ENCODE results near the gene MEIS2. TPM values are rescaled to one million over a fixed set of nuclear protein-coding genes. Genes with fewer than 3 reads are reported as not detected.

The MEIS2 gene
- polyA plus RNA-seq, 1 donor from 2014 or later = not detected

DNA sequence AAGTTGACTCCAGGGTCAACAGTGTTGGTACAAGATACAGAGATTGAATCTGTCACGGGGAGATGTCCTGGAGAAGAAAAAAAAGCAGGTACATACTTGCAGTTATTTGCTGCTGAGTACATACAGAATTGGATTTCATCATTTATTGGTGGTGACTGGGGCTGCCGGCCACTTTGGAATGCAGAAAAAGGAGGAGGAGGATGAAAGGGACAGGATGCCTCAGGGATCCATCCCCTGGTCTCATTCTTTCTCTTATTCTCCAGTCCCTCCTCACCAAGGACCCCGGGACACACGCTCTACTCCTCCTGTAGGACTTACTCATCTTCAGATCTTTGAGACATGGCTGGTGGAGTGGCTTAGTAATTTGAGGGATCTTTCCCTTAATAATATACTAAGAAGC lies 30.0 kb upstream of the MEIS2 start:
- no peaks in the 10 kb centered on the region for H3K27me3 Mint-ChIP-seq
- H3K9me3 Mint-ChIP-seq = no peaks in the 10 kb centered on the region
- no peak overlapping the region for H3K27ac Mint-ChIP-seq
- H3K36me3 Mint-ChIP-seq = no peaks in the 10 kb centered on the region
- no peak overlapping the region for H3K4me3 Mint-ChIP-seq
- H3K4me1 Mint-ChIP-seq = no peaks in the 10 kb centered on the region

DNA sequence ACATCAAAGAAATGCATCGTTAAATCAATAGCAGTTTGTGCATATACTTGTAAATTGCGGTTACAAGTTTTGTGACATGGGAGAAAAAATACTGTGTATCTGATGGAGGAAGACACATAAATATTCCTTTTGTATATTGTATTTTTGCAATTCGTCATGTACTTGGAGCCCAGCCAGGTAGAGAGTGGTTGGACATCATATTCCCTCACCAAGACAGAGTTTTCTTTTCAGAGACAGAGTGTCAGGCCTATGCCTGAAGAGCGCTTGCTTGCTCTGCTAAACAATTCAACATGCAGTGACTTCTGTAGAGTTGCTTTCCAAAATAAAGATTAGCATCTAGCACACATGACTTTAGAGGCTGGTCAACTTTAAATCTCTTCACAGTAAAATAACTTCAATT lies 24.8 kb upstream of the MEIS2 start:
- no peaks in the 10 kb centered on the region for H3K36me3 Mint-ChIP-seq
- no peak overlapping the region for H3K4me3 Mint-ChIP-seq
- H3K4me1 Mint-ChIP-seq = no peaks in the 10 kb centered on the region
- no peaks in the 10 kb centered on the region for H3K9me3 Mint-ChIP-seq
- H3K27ac Mint-ChIP-seq = no peak overlapping the region
- no peaks in the 10 kb centered on the region for H3K27me3 Mint-ChIP-seq

- Mint-ChIP-seq H3K36me3 (no peaks in the 10 kb centered on the region), H3K27ac (no peak overlapping the region), H3K4me3 (no peak overlapping the region), H3K9me3 (no peaks in the 10 kb centered on the region), H3K4me1 (no peaks in the 10 kb centered on the region), H3K27me3 (no peaks in the 10 kb centered on the region)
These were observed 24.0 kb upstream of the MEIS2 start for GRCh38 chr15:37124331-37124730.

GRCh38 chr15:37122703-37123102 lies 22.4 kb upstream of the MEIS2 start:
- H3K27ac Mint-ChIP-seq = no peak overlapping the region
- no peaks in the 10 kb centered on the region for H3K36me3 Mint-ChIP-seq
- H3K27me3 Mint-ChIP-seq = no peaks in the 10 kb centered on the region
- H3K4me1 Mint-ChIP-seq = no peaks in the 10 kb centered on the region
- no peaks in the 10 kb centered on the region for H3K9me3 Mint-ChIP-seq
- H3K4me3 Mint-ChIP-seq = no peak overlapping the region

DNA sequence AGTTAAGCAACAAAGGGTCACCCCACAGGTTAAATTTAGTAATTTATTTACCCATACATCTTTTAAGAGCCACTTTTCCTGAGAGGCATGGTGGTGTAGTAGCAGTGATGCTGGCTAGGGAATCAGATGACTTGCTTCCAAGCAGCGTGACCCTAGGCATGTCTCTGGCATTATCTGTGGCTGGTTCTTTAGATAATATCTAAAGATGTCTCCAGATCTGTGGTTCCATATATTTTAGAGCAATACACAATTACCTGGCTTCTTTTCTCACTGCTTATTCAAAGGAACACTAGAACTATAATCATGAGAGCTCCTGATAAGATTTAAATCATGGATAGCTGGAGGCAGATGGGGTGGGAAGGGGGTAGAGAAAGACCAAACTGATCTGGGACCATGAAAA lies 21.1 kb upstream of the MEIS2 start:
- no peaks in the 10 kb centered on the region for H3K9me3 Mint-ChIP-seq
- H3K27me3 Mint-ChIP-seq = no peaks in the 10 kb centered on the region
- no peak overlapping the region for H3K4me3 Mint-ChIP-seq

DNA sequence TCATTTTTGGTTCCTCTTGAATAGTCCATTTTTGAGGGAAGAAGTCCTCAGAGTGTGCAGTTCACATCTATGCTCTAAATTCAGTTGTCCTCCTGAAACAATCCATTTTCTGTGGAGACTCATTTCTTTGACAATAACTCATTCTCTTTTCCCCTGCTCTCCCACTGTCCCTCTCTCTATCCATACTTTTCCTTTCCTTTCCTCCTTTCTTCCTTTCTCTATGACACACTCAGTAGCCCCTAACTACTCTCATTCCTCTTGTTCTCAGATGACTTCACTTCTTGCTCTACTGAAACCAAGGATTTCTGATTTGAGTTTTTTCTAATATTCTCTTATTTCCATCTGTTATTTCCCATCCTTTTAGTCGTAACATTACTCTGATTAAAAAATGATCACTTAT lies 16.7 kb upstream of the MEIS2 start:
- Mint-ChIP-seq H3K36me3 (no peaks in the 10 kb centered on the region), H3K27ac (no peak overlapping the region), H3K27me3 (peaks cover 8% of the 10 kb centered on the region), H3K9me3 (peaks cover 0 to 7% (median 1%) of the 10 kb centered on the region in 3 donors), H3K4me3 (no peak overlapping the region), H3K4me1 (no peaks in the 10 kb centered on the region)

More for the DNA sequence above, 21.1 kb upstream of the MEIS2 start:
- H3K27ac Mint-ChIP-seq = no peak overlapping the region
- H3K4me1 Mint-ChIP-seq = no peaks in the 10 kb centered on the region
- H3K36me3 Mint-ChIP-seq = no peaks in the 10 kb centered on the region

DNA sequence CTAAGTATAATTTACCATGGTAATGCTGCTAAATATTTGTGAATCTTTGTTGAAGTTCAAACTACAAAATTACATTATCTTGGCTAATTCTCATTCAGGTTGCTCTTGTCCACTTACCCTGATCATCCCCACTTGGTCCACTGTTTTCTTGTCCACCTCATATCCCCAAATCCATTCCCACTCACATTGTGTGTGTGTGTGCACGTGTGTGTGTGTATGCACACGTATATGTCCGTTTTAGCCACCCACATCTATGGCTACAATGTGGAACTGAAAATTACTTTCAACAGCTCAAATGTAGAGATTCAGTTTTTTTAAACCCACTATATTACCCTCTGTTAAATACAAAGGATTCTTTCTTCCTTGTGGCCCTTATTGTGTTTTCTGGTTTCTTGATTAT lies 15.2 kb upstream of the MEIS2 start:
- Mint-ChIP-seq H3K27me3 (peaks cover 23% of the 10 kb centered on the region), H3K4me1 (peaks cover 0 to 7% (median 2%) of the 10 kb centered on the region in 3 donors), H3K36me3 (no peaks in the 10 kb centered on the region), H3K9me3 (peaks cover 0 to 11% (median 6%) of the 10 kb centered on the region in 3 donors), H3K27ac (no peak overlapping the region), H3K4me3 (no peak overlapping the region)

GRCh38 chr15:37112971-37113670 lies 12.8 kb upstream of the MEIS2 start:
- Mint-ChIP-seq H3K9me3 (peaks cover 0 to 18% (median 6%) of the 10 kb centered on the region in 3 donors), H3K4me1 (peaks cover 0 to 7% (median 7%) of the 10 kb centered on the region in 3 donors), H3K4me3 (no peak overlapping the region), H3K36me3 (no peaks in the 10 kb centered on the region), H3K27me3 (peaks cover 46% of the 10 kb centered on the region), H3K27ac (no peak overlapping the region)

GRCh38 chr15:37112171-37112570 lies 11.8 kb upstream of the MEIS2 start:
- peaks cover 0 to 7% (median 7%) of the 10 kb centered on the region in 3 donors for H3K4me1 Mint-ChIP-seq
- H3K4me3 Mint-ChIP-seq = peak overlapping the region in 1 of 4 donors; percentile 36
- peaks cover 2 to 18% (median 6%) of the 10 kb centered on the region in 3 donors for H3K9me3 Mint-ChIP-seq
- peak overlapping the region in 1 of 3 donors; percentile 89 for H3K27ac Mint-ChIP-seq
- H3K36me3 Mint-ChIP-seq = no peaks in the 10 kb centered on the region
- H3K27me3 Mint-ChIP-seq = peaks cover 55% of the 10 kb centered on the region

DNA sequence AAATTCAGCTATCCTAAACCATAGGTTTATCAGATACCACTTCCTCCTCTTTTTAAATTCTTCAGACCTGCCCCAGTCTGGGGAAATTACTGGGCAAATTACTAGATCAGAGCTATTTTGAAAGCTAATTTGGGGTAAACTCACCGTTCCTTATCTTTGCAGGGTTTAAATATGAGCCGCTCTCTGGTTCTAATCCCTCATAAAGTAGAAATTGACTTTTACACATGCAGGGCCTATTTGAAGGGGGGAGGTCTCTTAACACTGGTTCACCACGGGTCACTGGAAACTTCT lies 11.0 kb upstream of the MEIS2 start:
- peak overlapping the region in 2 of 3 donors; percentile 46 to 89 for H3K27ac Mint-ChIP-seq
- H3K4me3 Mint-ChIP-seq = peak overlapping the region in 3 of 4 donors; percentile 47 to 78 (median 52)
- peaks cover 62% of the 10 kb centered on the region for H3K27me3 Mint-ChIP-seq
- peaks cover 2 to 22% (median 6%) of the 10 kb centered on the region in 3 donors for H3K9me3 Mint-ChIP-seq
- peaks cover 0 to 10% (median 7%) of the 10 kb centered on the region in 3 donors for H3K4me1 Mint-ChIP-seq
- no peaks in the 10 kb centered on the region for H3K36me3 Mint-ChIP-seq

DNA sequence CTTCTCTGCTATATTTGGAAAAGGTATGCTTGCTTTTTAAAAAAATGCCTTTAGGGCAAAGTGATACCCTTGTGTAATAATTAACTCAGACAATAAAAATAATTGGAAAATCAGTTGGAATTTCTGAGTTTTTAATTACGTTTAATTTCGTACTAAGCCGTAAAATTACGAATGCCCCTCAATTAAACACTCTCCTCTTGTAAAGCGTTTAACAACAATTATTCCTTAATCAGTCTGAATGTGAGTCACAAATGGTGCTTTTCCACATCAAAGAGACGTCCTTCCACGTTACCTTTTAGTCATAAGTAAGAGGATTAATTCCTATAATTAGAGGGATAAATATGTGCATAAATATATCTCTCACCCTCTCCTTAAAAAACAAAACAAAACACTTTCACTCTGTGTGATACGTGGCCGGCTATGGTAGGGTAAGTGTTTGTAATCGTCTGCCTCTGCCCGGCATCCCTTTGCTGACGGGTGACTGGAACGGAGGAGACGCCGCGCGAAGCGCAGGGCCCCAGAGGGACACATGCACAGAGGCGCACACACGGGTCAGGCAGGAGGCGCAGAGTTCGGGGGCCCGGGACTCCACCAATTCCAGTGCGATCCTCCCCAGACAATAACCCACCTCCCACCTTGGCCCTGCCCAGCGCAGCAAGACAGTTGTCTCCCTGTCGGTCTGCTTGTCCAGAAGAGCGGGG lies 9.7 kb upstream of the MEIS2 start:
- H3K4me3 Mint-ChIP-seq = peak overlapping the region in 2 of 4 donors; percentile 41 to 67
- peaks cover 2 to 18% (median 6%) of the 10 kb centered on the region in 3 donors for H3K9me3 Mint-ChIP-seq
- H3K27ac Mint-ChIP-seq = peak overlapping the region in 2 of 3 donors; percentile 50 to 63

DNA sequence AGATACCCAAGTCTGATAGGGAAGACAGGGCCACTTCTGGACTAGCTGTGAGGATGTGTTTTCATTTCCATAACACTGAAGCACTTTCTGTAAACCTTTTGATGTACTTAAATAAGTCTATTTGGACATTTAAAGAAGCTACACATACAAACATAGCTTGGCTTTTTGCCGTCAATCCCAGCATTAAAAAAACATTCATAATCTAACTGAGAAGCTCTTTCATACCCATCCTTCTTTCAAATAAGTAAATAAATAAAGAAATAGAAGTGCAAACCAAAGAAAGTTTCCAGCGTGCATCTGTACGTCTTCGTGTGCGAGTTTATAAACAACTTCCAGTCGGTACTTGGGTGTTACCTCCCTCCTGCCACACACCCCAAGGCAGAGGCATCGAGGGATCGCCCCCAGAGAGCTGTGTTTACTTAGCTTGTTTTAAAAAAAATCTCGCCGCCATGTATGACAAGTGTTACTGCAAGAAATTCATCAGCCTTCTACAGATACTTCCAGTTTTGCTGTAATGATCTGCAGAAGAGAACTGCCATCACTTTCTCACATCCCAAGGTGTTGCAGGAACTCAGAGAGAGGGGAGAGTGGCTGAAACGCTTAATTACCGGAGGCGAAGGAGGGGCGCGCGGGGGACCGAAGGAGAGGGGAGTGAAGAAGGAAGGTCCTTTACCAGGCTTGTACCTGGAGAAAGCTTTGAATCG lies 9.0 kb upstream of the MEIS2 start:
- peaks cover 70% of the 10 kb centered on the region for H3K27me3 Mint-ChIP-seq
- peaks cover 0 to 10% (median 7%) of the 10 kb centered on the region in 3 donors for H3K4me1 Mint-ChIP-seq
- peak overlapping the region in 2 of 3 donors; percentile 50 for H3K27ac Mint-ChIP-seq
- H3K4me3 Mint-ChIP-seq = peak overlapping the region in 2 of 4 donors; percentile 41 to 77
- no peaks in the 10 kb centered on the region for H3K36me3 Mint-ChIP-seq
- peaks cover 2 to 23% (median 6%) of the 10 kb centered on the region in 3 donors for H3K9me3 Mint-ChIP-seq

More for the DNA sequence above, 9.7 kb upstream of the MEIS2 start:
- Mint-ChIP-seq H3K4me1 (peaks cover 0 to 10% (median 7%) of the 10 kb centered on the region in 3 donors), H3K36me3 (no peaks in the 10 kb centered on the region), H3K27me3 (peaks cover 66% of the 10 kb centered on the region)

DNA sequence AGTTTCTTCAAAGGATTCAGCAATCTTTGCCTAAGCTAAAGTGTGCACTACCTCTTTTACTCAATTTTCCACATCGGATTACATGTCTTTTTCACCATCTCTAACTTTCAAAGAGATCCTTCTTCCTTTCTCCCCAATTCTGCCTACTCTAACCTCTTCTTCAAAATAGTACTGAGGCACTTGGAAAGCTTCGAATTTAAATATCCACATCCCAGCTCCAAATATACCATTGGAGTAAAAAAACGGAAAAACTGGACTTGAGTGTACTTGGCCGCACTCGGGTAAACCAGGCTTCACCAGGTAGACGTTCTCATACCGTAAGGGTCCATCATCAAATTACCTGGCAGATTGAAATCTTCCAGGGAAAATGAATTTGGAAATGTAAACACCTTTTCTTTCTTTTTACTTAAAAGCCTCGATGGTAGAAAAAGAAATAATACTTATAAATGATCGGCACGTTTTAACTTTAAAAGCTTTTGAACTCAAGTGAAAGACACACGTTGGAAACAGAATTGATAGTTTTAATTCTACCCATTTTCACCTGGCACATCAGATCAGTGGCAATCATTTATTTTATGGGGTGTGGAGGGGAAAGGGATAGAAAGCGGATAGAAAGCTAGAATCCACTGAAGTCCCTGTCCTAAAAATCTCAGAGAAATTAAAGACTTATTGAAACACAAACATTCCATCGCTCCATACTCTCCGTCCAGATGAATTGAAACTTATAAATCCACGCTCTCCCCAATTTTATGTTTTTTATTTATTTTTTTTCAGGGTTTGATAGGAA lies 8.2 kb upstream of the MEIS2 start:
- H3K9me3 Mint-ChIP-seq = peaks cover 2 to 23% (median 9%) of the 10 kb centered on the region in 3 donors
- peaks cover 72% of the 10 kb centered on the region for H3K27me3 Mint-ChIP-seq
- peak overlapping the region in 2 of 3 donors; percentile 32 to 49 for H3K27ac Mint-ChIP-seq
- H3K4me3 Mint-ChIP-seq = peak overlapping the region in 2 of 4 donors; percentile 4 to 58
- H3K4me1 Mint-ChIP-seq = peaks cover 0 to 10% (median 7%) of the 10 kb centered on the region in 3 donors
- H3K36me3 Mint-ChIP-seq = no peaks in the 10 kb centered on the region

DNA sequence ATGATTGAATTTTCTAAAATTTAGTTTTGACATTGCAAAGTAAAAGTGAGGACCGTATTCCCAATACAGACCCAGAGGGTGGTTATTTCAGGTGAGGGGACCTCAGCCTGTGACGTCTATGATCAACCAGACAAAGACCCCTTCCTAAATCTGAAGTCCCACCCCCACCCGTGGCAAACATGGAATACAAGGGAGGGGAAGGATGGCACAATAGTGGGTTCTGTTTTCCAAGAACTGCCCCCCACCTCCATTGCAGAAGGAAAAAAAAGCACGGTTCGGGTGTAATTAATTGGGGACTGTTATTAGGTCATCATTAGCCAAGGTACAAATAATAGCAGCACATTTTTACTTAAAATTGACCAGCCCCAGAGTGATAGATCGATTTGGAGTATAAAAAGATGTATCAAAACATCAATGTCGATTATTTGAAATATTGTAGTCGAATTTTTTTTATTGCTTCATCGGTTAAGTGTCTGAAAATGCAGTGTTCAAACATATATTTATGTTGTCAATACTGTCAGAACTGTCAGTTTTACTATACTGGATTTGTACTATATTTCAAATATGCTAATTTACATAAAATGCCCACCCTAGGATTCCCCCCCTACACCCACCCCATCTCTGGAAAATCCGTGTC lies 7.5 kb upstream of the MEIS2 start:
- Mint-ChIP-seq H3K9me3 (peaks cover 2 to 23% (median 9%) of the 10 kb centered on the region in 3 donors), H3K27me3 (peaks cover 73% of the 10 kb centered on the region), H3K36me3 (no peaks in the 10 kb centered on the region), H3K27ac (peak overlapping the region in 1 of 3 donors; percentile 72), H3K4me3 (peak overlapping the region in 2 of 4 donors; percentile 58 to 60), H3K4me1 (peaks cover 3 to 10% (median 7%) of the 10 kb centered on the region in 3 donors)

Data from IgD-negative memory B cell (primary cell).